GM12878 (cell line): ENCODE measurements around the gene AKAP12. TPM values are rescaled to one million over a fixed set of nuclear protein-coding genes. Genes with fewer than 3 reads are reported as not detected.
"Not testable (repeated sequence)": the region's sequence is repeated elsewhere in the genome, so short reads cannot be mapped to it uniquely, and the experiment has no call there.

Experiments
- ATAC-seq: fragments of 200-7000 bp; cut with Tn5 transposase; 3 replicates; pipeline ENCODE4 v1.9.1; 2020; ENCODE audit warnings: mild to moderate bottlenecking, moderate library complexity
- BruUV-seq: library from RNA; stranded (reverse); fragments of 400-500 nt; replicated peaks from 2 replicates; lab custom pipeline; 2021; lab: Mats Ljungman, UMichigan
- CTCF ChIA-PET: fragments of 300-600 bp; sonication (Branson Sonifier 250); formaldehyde crosslinking; extraction: SDS; loops from one replicate; lab custom pipeline; 2021; ENCODE audit warnings: inconsistent platforms; lab: Yijun Ruan, JAX
- POLR2A ChIA-PET: fragments of 350-600 bp; formaldehyde crosslinking; extraction: SDS; loops from one replicate; lab custom pipeline; 2021; ENCODE audit warnings: inconsistent platforms; lab: Charles Lee
- RAD21 ChIA-PET: fragments of 300-600 bp; sonication (Branson Sonifier 250); formaldehyde crosslinking; loops from one replicate; lab custom pipeline; 2023; ENCODE audit warnings: antibody characterized with exemption; ENCODE audit not compliant: unreplicated experiment; lab: Charles Lee
- SMC1A ChIA-PET: fragments of 300-600 bp; sonication (Branson Sonifier 250); formaldehyde crosslinking; loops from one replicate; lab custom pipeline; 2023; ENCODE audit not compliant: unreplicated experiment, uncharacterized antibody; lab: Charles Lee
- DNase-seq: peaks from one replicate; pipeline ENCODE4 v3.0.0-alpha.2; 2011; ENCODE audit warnings: low read depth, low spot score
- FAIRE-seq: peaks from 3 replicates; lab custom pipeline; 2011; peaks lifted over from hg19 to GRCh38; lab: Jason Lieb, UNC
- H2AFZ ChIP-seq: 2 replicates; pipeline ENCODE4 v1.6.0; 2011; ENCODE audit warnings: low read depth, low read length, control low read depth; ENCODE audit not compliant: control insufficient read depth
- H3K27ac ChIP-seq: 2 replicates; pipeline ENCODE4 v1.5.1; 2011; ENCODE audit warnings: control low read depth; ENCODE audit not compliant: control insufficient read depth, insufficient read depth
- H3K27me3 ChIP-seq, 2 experiments: replicated peaks in 1 of 2; 2 replicates each; pipeline versions ENCODE4 v1.6.0 to v1.6.1; 2011; ENCODE audit warnings: low read length in 1 of 2; ENCODE audit not compliant: control insufficient read depth in 2 of 2, insufficient read depth in 2 of 2
- H3K36me3 ChIP-seq, 2 experiments: 2 replicates each; pipeline ENCODE4 v1.5.1; 2011; ENCODE audit warnings: low read length in 1 of 2; ENCODE audit not compliant: control insufficient read depth in 2 of 2, insufficient read depth in 2 of 2
- H3K4me1 ChIP-seq: 2 replicates; pipeline ENCODE4 v1.6.1; 2011; ENCODE audit warnings: mild to moderate bottlenecking, low read length, moderate library complexity, mixed read lengths; ENCODE audit not compliant: control insufficient read depth, insufficient read depth
- H3K4me2 ChIP-seq: 2 replicates; pipeline ENCODE4 v1.6.0; 2011; ENCODE audit warnings: control low read depth; ENCODE audit not compliant: control insufficient read depth, insufficient read depth
- H3K4me3 ChIP-seq: fragments of 200-600 bp; sonication (generic); 2 replicates; pipeline ENCODE4 v1.5.1; 2016
- H3K79me2 ChIP-seq: 2 replicates; pipeline ENCODE4 v1.6.0; 2011; ENCODE audit warnings: low read length; ENCODE audit not compliant: control insufficient read depth, insufficient read depth
- H3K9ac ChIP-seq: 2 replicates; pipeline ENCODE4 v1.8.0; 2011; ENCODE audit warnings: low read length, control low read depth, mixed read lengths; ENCODE audit not compliant: control insufficient read depth, insufficient read depth
- H3K9me3 ChIP-seq: replicated peaks from 3 replicates; pipeline ENCODE4 v1.5.1; 2011; ENCODE audit warnings: mild to moderate bottlenecking, low read length; ENCODE audit not compliant: control insufficient read depth, insufficient read depth
- H4K20me1 ChIP-seq: 2 replicates; pipeline ENCODE4 v1.6.0; 2011; ENCODE audit not compliant: control insufficient read depth, insufficient read depth
- CHD4 ChIP-seq: fragments of 200-600 bp; sonication (generic); IDR thresholded peaks from 2 replicates; pipeline ENCODE4 v1.6.1; 2016; ENCODE audit warnings: mild to moderate bottlenecking
- FOS ChIP-seq: IDR thresholded peaks from 3 replicates; pipeline ENCODE4 v1.6.1; 2011; ENCODE audit warnings: borderline replicate concordance; ENCODE audit not compliant: insufficient read length; ENCODE audit errors: extremely low read depth
- MLLT1 ChIP-seq: fragments of 450-650 bp; IDR thresholded peaks from 2 replicates; pipeline ENCODE4 v1.6.1; 2016; ENCODE audit warnings: mild to moderate bottlenecking
- PKNOX1 ChIP-seq: fragments of 450-650 bp; IDR thresholded peaks from 2 replicates; pipeline ENCODE4 v1.6.1; 2016; ENCODE audit warnings: mild to moderate bottlenecking
- SUZ12 ChIP-seq: fragments of 200-600 bp; sonication (generic); IDR thresholded peaks from one replicate; pipeline ENCODE4 v1.6.1; 2018; ENCODE audit warnings: antibody characterized with exemption, mild to moderate bottlenecking; ENCODE audit not compliant: unreplicated experiment
- WGBS: methylation state at CpG from one replicate; pipeline ENCODE4 v1.1.6; 2016; ENCODE audit warnings: low lambda C conversion rate; ENCODE audit not compliant: insufficient replicate concordance, insufficient coverage; ENCODE audit errors: missing lambda C conversion rate; 5-methylcytosine and 5-hydroxymethylcytosine counted together
- in situ Hi-C: fragments of 300-500 bp; cut with MboI; formaldehyde crosslinking; loops from 9 replicates; pipeline ENCODE4 v1.14.3; 2018; ENCODE audit warnings: mixed read lengths
- intact Hi-C: fragments of 100-400 bp; cut with micrococcal nuclease; formaldehyde crosslinking; loops from one replicate; pipeline ENCODE4 v1.14.2; 2022; ENCODE audit not compliant: unreplicated experiment
- polyA plus RNA-seq, 11 experiments: library from polyadenylated mRNA; depleted of rRNA in 4 of 11; unstranded in 6 of 11; stranded (reverse) in 5 of 11; fragments of >200 nt; fragmentation: Nextera tagmentation in 4 of 11; fragmentation: Illumina TruSeq in 1 of 11; extraction: Ambion mirVana in 4 of 11; extraction: Trizol in 1 of 11; gene quantifications; 1 replicate in 1 of 11; 2 replicates in 10 of 11; pipeline versions ENCODE4 v1.2.1 to v1.2.3, GENCODE V29; 2011 to 2016; ENCODE audit warnings: inconsistent platforms in 2 of 11, missing spikeins in 2 of 11, low read depth in 1 of 11
- total RNA-seq, 4 experiments: library from RNA; depleted of rRNA in 3 of 4; stranded (reverse); fragments of >200 nt in 3 of 4; fragmentation: Illumina TruSeq in 1 of 4; extraction: Trizol in 1 of 4; gene quantifications; 2 replicates each; pipeline versions ENCODE4 v1.2.1 to v1.2.3, GENCODE V29; 2013 to 2021
- TF ChIP-seq, protein P1 (sequence below): fragments of 450-650 bp; IDR thresholded peaks from 2 replicates; pipeline ENCODE4 v1.6.1; 2017; ENCODE audit warnings: low read depth, mild to moderate bottlenecking, moderate library complexity
- TF ChIP-seq, protein P2 (sequence below): fragments of 450-650 bp; IDR thresholded peaks from 2 replicates; pipeline ENCODE4 v1.6.1; 2018; ENCODE audit warnings: mild to moderate bottlenecking, low read depth, moderate library complexity; ENCODE audit not compliant: partially characterized antibody

The AKAP12 gene
- total and polyA plus RNA-seq, 10 of the 15 experiments (the other 5 are each of a cell fraction or from before 2014, with no cell fraction given): under 0.01 to 0.72 (median 0.06) TPM; not detected in 4

GRCh38 chr6:151315661-151316060 is 75.9 kb downstream of the AKAP12 start:
- H3K9me3 ChIP-seq, RAD21 ChIA-PET, BruUV-seq, H2AFZ ChIP-seq, H3K4me1 ChIP-seq, H3K4me3 ChIP-seq, DNase-seq, H3K36me3 ChIP-seq, H3K9ac ChIP-seq, H3K4me2 ChIP-seq, ATAC-seq, POLR2A ChIA-PET, H3K79me2 ChIP-seq, H3K27ac ChIP-seq, H3K27me3 ChIP-seq, in situ Hi-C loops, H4K20me1 ChIP-seq, intact Hi-C loops, FAIRE-seq, CTCF ChIA-PET, SMC1A ChIA-PET: not testable (repeated sequence)
- 11% methylated on average over 3 of the region's 3 CpGs for WGBS

DNA sequence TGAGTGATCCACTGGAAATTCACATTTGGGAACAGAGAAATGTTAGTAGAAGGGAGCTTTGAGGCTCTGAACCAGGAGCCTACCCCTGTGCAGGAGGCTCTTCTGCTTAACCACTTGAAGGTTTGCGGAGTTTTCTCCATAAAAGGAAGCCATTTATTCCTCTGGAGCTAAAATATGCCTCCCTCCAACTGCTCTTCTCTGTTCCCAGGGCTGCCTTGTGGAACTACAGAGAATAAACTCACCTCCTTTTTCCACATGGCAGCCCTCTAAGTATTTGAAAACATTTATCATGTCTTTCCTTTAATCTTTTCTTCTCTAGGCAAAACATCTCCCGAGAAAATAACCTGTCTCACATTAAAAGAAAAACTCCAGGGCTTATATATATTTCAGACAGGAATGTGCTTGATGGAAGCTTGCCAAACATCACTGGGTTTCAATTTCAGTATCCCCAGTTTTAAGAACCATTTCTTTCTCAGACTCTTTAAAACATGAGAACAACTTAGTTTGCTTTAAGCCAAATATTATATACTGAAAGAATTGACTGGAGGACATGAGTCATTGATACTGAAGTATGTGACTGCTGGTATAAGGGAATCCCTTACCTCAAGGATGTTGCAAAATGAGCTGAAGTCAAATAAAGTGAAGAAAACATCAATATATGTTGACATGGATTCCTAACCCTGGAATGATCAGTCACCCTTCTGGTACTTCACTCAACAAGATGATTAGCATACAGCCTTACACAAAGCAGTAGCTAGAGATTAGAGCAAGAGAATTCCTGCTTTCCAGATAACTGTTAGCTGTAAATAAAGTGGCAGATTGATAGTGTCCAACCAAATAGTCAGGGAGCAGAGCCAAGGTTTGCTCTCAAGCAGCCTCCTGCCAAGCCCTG is 77.6 kb downstream of the AKAP12 start:
- no TSS peak for BruUV-seq
- ChIA-PET POLR2A (no interaction called here), CTCF (interaction anchor here (1.5 to 2.1 kb wide), 3 partner anchors 9 to 303 kb away, joined by 7 to 12 read pairs (median 9); no protein-coding TSS in a partner anchor)
- no peak for TF ChIP-seq SUZ12
- TF ChIP-seq PKNOX1: no peak
- TF ChIP-seq, protein P1, sequence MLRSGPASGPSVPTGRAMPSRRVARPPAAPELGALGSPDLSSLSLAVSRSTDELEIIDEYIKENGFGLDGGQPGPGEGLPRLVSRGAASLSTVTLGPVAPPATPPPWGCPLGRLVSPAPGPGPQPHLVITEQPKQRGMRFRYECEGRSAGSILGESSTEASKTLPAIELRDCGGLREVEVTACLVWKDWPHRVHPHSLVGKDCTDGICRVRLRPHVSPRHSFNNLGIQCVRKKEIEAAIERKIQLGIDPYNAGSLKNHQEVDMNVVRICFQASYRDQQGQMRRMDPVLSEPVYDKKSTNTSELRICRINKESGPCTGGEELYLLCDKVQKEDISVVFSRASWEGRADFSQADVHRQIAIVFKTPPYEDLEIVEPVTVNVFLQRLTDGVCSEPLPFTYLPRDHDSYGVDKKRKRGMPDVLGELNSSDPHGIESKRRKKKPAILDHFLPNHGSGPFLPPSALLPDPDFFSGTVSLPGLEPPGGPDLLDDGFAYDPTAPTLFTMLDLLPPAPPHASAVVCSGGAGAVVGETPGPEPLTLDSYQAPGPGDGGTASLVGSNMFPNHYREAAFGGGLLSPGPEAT: no peak
- no peak for TF ChIP-seq CHD4
- TF ChIP-seq FOS: no peak
- no peak for TF ChIP-seq MLLT1
- TF ChIP-seq, protein P2, sequence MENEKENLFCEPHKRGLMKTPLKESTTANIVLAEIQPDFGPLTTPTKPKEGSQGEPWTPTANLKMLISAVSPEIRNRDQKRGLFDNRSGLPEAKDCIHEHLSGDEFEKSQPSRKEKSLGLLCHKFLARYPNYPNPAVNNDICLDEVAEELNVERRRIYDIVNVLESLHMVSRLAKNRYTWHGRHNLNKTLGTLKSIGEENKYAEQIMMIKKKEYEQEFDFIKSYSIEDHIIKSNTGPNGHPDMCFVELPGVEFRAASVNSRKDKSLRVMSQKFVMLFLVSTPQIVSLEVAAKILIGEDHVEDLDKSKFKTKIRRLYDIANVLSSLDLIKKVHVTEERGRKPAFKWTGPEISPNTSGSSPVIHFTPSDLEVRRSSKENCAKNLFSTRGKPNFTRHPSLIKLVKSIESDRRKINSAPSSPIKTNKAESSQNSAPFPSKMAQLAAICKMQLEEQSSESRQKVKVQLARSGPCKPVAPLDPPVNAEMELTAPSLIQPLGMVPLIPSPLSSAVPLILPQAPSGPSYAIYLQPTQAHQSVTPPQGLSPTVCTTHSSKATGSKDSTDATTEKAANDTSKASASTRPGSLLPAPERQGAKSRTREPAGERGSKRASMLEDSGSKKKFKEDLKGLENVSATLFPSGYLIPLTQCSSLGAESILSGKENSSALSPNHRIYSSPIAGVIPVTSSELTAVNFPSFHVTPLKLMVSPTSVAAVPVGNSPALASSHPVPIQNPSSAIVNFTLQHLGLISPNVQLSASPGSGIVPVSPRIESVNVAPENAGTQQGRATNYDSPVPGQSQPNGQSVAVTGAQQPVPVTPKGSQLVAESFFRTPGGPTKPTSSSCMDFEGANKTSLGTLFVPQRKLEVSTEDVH: no peak

More for the DNA sequence above, 77.6 kb downstream of the AKAP12 start:
- ChIA-PET SMC1A (interaction anchor here (0.5 to 1.5 kb wide), 2 partner anchors 216 to 426 kb away, joined by 3 to 4 read pairs; no protein-coding TSS in a partner anchor), RAD21 (no interaction called here)
- no peaks in the 10 kb centered on the region for H3K36me3 ChIP-seq
- ATAC-seq (no peak), FAIRE-seq (no peak), DNase-seq (no peak)
- H3K9ac ChIP-seq: no peak overlapping the region
- in situ Hi-C loops (no loop called here), intact Hi-C loops (no loop called here)
- H3K27ac ChIP-seq: no peak overlapping the region
- no peak overlapping the region for H2AFZ ChIP-seq
- 43% methylated on average over 2 of the region's 2 CpGs for WGBS
- H3K27me3 ChIP-seq: no peaks in the 10 kb centered on the region; a peak in 1 of 4 replicates
- no peaks in the 10 kb centered on the region for H4K20me1 ChIP-seq
- H3K4me1 ChIP-seq: no peaks in the 10 kb centered on the region
- H3K79me2 ChIP-seq: no peaks in the 10 kb centered on the region
- no peaks in the 10 kb centered on the region for H3K9me3 ChIP-seq
- no peak overlapping the region for H3K4me3 ChIP-seq
- no peak overlapping the region for H3K4me2 ChIP-seq
